ENCODE data around the gene PTRHD1.
"Not testable (repeated sequence)": the region's sequence is repeated elsewhere in the genome, so short reads cannot be mapped to it uniquely, and the experiment has no call there.

PTRHD1 gene, protein sequence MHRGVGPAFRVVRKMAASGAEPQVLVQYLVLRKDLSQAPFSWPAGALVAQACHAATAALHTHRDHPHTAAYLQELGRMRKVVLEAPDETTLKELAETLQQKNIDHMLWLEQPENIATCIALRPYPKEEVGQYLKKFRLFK

DNA sequence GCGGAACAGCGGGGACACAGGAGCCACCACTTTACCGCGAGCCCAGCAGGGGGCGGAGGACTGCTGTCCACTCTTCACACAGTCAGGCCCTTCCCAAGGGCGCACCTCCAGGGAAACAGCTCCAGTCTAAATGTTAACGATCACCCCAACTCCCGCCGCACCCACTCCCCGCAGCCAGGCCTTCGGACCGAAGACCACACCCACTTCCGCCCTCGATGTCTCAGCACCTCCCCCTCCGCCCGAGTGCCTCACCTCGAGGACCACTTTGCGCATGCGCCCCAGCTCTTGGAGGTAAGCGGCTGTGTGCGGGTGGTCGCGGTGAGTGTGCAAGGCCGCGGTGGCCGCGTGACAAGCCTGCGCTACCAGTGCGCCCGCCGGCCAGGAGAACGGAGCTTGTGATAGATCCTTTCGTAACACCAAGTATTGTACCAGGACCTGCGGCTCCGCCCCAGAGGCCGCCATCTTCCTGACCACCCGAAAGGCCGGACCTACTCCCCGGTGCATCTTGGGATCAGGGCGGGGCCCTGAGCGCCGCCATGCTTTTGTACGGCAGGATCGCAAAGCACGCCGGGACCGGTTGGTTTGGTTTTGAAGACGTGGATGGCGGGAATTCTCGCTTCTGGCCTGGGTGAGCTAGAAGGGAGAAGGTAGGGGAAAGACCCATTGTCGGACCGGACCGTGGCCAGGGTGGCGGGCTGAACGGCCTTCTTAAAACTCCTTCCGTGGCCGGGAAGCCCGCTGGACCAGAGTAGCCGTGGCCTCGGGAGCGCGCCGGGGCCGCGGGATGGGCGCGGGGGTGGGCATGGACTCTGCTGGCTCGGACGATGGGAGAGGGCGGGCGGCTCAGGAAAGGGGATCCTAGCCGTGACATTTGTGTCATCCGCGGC, at the start of gene PTRHD1, which contains the start of gene CENPO:
Gene PTRHD1 (minus strand): TSS at position 518 of the 887 bp plus-strand sequence. CDS start 14 bp downstream, at position 504.
Gene CENPO (plus strand): TSS at position 552 of the 887 bp plus-strand sequence. CDS start 495 bp downstream, outside the sequence.
- DNase-seq = peak; percentile 97

DNA sequence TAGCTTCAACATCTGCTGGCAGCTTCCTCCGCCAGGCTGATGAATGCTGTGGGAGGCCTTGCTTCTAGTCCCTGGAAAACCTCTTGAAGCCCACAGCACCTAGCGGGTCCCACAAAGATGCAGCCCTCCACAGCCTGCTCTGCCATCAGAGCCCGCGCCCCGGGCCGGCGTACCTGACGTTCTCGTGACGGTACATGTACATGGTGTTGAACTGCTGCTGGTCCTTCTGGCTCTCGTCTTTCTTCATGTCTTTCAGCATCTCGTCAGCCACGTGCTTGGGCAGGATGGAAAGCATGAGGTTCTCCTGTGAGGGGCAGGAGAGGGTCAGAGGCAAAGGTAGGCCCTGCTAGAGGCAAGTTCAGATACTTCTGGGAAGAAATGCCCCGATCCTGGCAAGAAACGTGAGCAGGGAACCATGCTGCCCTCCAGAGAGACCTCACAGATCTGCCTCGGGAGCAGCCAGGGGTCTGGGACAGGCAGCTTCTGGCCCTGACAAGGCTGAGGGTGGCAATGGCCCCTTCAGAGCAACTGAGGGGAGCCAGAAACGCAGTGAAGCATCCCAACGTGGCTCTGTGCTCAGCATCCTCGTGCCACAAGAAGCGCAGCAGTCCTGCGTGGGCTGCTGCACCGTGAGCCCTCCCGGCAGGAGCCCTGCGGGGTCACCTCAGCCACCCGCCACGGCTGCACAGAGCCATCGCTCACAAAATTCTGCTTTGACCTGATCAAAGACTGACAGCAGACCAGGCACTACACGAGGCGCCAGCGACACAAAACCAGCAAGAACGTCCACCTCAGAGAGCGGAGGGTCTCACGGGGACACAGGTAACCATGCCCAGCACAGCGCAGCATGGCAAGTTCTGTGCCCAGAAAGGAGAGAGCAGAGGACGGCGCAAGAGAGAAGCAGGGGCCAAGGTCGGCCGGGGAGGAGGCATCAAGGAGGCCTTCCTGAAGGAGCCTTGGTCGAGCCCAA, 49.2 kb upstream of the PTRHD1 start:
- no peak for DNase-seq

DNA sequence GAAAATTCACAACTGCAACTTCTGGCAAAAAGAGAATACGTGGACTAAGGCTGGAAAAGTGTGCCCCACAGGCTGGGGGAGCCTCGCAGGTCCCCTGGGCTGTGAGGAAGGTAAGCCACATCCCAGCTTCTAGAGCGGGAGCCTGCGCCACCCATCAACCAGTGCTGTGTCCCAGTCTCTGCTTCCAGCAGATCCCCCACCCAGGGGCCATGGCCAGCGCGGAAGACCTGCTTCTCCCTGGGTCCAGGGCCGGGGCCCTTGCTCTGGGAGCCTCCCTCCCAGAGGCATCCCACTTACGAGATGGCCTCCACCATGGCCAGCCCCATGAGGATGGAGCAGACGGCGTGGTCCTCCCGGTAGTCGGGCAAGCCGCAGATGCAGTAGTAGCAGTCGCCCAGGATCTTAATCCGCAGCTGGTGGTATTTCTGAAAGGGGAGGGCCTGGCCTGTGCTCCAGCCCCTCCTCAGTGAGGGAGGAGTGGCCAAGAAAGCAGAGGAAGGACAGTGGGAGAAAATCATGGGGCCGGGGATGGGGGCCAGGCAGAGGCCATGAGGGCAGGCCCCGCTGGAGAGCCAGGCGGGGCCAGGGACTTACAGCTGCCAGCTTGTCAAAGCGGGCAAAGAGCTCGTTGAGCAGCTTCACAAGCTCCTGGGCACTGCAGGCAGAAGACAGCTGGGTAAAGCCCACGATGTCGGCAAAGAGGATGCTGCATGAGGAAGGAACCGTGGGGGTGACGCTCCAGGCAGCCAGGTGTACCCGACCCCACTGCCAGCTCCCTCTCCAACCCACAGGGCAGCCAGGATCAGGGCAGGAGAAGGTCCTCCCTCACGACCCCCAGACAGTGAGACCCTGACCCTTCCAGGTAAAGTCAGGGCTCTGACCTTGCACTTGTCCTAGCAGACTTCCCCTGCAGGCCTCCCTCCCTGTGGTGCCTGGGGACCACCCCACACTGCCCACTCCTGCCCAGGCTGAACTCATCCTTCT, 48.1 kb upstream of the PTRHD1 start:
- DNase-seq = no peak

DNA sequence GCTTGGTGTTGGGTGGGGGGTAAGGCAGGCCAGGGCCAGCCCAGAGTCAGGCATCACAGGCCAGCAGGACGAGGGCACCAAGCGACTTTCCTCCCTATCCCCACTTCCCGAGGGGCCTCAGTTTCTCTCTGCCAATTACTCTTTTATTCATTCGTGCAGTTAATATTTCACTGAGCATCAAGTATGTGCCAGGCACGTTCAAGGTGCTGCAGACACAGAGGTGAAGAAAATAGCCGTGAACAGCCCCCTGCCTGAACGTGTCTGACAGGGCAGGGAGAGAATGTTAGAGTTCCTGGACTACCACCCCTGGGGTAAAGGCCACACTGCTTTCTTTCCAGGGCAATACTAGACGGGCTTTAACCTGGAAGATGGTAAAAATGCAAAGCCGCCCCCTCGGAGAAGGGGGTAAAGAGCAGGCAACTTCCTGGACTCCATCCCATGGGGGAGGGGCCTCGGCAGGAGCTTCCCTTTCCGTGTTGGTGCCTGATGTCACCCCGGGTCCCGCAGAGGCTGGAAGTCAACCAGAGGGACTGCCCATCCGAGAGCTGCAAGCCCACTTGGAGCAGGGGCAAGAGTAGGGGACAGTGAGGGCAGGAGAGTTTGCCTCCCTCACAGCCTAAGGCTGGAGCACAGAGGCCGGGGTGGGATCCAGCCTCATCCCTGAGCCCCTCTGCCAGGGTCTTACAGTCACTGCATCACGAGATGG, 47.1 kb upstream of the PTRHD1 start:
- no peak for DNase-seq

DNA sequence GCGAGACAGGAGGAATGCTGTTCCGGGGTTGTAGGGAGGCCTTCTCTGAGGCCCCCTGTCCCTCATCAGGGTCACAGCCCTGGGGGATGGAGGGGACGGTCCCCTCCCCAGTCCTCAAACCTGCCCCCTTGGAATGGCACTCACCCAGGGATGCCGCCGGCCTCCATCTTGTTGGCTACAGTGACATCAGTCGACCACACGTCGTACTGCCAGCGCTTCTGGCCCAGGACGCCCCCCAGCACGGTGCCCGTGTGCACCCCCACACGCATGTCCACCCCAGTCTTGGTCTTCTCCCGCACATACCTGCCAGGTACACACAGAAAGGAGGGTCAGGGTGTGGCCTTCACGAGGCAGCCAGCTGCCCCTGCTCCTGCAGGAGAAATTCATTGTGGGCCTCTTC, 46.5 kb upstream of the PTRHD1 start:
- no peak for DNase-seq

DNA sequence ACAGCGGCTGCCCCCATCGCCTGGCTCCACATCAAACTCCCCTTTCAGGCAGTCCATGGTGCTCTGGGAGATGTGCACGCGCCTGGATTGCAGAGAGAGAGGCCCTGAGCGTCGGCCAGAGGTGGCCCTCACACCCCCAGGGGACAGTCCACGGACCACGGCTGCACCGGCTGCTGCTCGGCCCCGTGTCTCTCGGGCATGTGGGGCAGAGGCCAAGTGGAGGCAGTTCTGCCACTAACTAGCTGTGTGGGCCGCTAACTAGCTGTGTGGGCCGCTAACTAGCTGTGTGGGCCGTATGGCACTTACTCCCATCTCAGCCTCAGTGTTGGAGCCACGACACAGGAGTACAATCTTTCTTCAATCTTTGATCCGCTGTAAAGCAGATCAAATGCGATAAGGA, 45.4 kb upstream of the PTRHD1 start:
- no peak for DNase-seq

DNA sequence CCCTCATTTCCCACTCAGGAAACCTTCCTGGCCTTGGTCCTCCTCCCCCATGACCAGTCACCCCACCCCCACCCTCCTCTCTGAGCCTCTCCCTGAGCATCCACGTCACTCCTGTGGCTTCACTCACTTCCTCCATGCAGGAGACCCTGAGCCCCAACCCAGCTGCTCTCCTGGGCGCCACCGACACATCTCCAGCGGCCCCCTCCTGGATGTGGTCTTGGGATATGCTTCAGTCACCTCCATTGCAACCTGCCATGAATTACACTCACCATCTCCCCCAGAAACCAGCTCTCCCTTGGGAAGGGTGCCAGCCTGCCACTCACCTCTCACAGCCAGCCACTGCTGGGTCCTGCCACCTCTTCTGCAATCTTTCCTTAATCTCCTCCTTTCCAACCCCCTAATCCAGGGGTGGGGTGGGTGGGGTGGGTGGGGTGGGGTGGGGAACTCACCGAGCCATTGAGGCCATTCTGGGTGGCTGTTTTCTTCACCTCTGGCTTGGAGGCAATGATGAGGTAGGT, 44.9 kb upstream of the PTRHD1 start:
- no peak for DNase-seq

DNA sequence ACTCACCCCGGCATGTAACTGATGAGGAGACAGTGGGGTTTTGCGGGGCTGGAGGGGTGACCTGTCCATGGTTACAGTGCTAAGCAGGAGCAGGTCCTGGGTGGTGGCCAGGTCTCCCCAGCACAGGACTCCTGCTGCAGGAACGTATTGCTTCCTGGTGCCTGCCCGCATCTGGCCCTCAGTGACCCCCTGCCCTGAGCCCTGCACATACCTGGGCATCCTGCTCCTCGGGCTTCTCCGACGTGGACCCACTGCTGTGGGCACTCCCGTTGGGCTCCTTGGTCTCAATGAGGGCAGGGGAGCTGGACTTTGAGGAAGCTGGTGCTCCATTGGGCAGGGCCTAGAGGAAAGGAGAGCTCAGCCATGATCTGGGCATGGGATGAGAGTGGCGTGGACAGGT, 43.5 kb upstream of the PTRHD1 start:
- no peak for DNase-seq

DNA sequence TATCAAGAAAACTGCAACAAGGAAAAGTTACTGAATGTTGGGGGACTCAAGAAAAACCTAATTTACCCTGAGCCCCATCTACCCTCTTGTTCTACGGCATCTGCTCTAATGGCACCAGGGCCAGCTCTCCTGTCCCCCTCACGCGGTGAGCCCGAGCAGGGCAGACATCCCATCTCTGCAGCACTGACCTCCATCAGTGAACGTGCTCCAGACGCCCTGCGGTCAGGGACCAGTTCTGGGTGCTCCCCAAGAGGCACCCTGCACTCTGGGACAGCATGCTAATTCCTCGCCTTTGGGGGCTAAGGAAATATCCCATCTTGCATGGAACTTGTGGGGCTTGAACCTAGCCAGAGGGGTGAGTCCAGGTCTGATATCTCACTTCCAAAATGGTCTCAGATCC, 43.0 kb upstream of the PTRHD1 start:
- DNase-seq = no peak

DNA sequence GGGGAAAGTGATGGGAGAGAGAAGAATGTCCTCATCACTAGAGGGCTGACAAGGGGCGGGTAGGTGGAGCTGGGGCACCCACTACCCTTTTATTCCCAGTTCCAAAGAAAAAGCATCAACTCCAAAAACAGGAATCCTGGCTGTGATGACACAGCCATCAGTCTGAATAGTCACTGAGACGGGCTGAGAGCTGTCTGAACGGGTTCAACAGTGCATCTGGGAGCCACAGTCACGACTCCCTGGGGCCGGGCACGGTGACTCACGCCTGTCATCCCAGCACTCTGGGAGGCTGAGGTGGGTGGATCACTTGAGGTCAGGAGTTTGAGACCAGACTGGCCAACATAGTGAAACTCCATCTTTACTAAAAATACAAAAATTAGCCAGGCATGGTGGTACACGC, 42.2 kb upstream of the PTRHD1 start:
- DNase-seq = not testable (repeated sequence)

DNA sequence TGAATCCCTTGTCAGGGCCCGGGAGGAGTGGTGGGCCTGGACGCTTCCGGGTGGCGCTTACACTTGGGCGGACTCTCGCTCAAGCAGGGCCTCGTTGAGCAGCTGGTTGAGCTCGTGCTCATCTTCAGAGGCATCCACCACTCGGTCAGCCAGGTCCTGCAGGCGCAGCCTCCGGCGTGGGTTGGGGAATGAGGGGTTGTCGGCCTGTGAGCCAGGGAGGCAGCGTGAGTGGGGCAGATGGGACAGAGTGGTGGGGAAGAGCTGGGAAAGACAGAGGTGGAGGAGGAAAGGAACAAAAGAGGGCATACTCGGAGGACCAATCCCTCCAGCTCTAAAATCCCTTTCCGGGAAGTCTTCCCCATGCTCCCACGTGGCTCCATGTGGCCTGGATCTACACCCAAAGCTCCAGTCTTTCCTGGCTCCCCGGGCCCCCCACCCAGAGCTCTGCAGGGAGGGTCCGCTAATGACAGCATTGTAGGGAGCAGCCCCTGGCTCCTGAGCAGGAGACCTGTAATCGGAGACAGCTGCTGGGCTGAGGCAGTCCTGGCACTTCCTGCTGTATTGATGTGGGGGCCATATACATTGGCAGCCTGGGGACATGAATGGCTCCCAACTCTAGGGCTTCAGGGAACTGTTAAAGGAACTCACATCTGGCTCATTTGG, 41.7 kb upstream of the PTRHD1 start:
- DNase-seq = no peak

DNA sequence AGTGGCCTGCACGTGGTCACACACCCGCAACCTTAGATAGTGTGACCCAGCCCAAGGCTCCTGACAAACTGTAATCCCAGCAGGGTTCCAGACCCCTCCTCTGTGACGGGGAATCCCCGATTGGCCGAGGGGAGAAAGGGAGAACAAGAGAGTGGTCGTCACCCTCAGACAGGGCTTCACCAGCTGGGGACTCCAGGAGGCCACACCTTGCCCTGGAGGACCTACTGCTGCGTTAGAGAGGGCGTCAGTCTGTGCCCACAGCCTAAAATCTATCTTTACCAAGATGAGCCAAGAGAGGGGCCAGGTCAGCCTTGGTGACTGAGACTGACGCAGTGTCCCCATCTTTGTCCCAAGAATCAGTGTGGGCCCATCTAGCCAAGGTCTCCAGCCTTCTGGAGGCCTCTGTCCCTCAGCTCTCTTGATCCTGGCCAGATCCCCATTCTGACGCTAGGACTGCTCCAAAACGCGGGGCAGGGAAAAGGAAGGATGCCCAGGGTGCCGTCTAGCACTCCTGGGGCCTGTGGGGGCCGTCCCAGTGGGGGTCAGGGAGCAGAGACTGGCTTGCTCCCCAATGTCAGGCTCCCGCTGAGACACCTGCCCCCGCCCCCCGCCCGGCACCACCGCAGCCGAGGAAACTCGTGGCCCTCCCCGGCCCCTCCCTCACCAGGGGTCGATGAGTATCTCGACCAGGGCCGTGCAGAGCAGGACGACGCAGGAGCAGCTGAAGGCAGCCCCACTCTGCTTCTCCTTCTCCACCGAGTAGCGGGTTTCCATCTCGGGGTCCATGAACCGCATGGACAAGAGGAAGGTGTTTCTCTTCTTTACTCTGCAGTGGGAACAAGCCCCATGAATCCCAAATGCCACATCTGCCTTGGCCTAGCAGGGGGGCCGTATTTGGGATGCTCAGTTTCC, 40.9 kb upstream of the PTRHD1 start:
- no peak for DNase-seq

DNA sequence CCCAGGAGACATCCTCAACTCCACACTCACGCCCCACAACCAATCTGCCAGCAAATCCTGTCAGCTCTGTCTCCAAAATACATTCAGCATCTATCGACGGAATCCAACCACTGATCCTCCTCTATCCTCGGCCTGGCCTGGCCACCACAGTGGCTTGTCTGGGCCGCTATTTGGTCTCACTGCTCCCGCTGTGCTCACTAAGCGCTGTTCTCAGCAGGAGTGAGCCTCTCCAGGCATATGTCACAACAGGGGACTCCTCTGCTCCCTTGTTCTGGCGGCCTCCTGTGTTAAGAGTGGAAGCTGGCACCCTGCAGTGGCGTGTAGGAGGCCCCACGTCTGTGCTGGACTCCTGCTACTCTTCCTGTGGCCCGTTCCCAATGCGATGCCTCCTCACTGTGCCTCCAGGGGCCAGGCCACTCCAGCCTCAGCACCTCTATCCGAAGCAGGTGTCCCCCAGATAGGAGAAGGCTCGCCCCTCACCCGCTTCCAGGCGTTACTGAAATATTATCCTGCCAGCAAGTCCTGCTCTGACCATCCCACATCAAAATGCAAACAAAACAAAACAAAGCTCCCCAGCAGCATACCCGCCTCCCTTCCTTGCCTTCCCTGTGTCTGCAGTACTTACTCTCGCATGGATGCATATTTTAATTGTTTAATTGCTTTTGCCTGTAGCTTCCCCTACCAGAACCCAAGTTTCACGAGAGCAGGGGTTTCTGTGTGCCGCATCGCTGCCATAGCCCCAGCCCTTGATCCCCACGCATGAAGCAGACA, 39.9 kb upstream of the PTRHD1 start:
- no peak for DNase-seq

DNA sequence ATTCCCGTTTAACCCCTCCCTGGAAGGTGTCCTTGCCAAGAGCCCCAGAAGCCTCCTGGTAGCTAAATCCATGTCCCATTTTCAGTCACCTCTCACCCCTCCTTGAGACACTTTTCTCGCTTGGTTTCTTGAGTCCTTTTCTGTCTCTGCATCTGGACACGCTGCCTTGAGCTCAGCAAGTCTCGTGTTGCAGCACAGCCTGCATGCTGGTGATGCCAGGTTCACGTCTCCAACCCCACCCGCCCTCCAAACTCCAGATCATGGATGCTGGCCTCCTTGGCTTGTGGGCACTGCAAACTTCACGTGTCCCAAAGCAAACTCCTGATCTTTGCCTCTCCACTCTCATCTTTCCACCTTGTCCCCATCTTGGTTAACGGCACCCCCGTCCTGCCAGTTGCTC, 39.3 kb upstream of the PTRHD1 start:
- DNase-seq = no peak

DNA sequence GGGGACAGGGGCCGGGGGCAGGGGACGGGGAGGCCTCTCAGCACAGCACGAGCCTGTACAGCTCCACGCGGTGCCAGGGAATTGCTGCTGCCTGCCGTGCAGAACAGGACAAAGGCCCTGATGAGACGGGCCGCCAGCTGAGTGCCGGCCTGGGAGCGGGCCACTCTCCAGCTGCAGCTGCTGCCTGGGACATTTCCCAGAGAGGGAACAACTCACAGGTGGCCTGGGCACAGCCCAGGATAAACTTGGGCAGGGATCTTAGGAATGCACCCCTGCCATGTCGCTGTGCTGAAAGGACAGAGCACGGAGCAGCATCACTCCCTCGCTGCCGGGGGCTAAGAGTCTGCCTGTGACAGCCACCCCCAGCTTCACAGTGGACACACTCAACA, 38.9 kb upstream of the PTRHD1 start:
- no peak for DNase-seq

DNA sequence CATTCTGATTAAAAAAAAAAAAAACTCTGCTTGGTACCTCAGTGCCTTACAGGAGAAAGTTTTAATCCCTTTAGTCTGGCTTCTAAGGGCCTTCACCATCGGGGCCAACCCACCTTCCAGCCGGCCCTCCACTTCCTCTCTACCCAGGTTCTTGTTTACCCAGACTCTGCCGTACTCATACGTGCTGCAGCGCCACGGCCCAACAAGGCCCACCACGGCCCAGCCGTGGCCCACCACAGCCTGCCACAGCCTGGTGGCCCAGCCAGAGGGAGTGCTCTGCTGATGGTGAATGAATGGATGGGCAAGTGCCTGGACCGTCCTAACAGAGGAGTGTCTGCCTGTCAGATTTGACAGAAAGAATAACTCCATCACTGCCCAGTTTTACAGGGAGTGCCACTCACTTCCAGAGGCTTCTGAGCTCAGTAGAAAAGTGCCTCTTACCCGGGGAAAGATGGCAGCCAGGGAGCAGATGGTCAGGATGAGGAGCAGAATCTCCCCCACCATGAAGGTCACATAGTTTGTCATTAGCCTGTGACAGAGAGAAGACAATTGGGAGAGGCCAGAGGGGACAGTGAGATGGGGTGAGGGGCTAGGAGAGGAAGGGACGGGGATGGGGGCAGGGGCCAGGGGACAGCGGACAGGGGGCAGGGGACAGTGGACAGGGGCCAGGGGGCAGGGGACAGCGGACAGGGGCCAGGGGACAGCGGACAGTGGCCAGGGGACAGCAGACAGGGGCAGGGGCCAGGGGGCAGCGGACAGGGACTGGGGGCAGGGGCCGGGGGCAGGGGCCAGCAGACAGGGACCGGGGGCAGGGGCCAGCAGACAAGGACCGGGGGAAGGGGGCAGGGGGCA, 38.3 kb upstream of the PTRHD1 start:
- DNase-seq = no peak

DNA sequence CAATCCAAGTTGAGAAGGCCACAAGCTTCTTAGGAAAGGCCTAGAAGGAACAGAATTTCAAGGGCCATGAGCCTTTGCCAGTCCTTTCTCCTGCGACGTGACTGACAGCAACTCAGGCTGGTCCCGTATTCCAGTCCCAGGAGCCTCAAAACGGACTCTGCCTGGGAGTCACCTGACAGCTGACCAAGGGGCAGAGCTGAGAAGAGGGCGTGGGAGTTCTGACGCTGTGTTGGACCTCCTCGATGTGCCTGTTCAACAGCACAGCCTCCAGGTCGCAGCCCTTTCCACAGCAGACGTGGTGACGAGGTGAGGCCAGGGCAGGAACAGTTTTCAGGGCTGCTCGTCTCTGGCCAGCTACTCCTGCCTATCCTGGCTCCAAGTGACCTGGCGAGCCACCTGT, 37.6 kb upstream of the PTRHD1 start:
- DNase-seq = no peak

DNA sequence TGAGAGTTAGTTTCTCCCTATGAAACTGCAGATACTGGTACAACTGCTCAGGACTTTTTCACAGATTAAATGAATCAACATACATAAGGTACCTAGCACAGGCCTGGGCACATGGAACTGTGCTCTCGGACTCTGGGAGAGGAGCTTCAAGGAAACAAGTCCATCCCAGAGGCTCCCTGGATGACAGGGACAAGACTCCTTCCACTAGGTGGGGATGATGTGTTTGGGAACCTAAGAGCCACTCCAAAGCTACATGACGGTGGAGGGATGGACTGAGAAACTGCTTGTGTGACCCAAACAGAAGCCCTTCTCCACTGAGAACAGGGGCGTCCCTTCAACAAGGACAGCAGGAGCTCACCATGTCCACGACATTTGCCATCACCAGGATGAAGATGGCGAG, 37.2 kb upstream of the PTRHD1 start:
- DNase-seq = no peak

Measured in NCI-H1694 treated with DMSO at 0.1 percent for 48 hours (cell line).